ENCODE measurements around the gene MACROD2. TPM values are rescaled to one million over a fixed set of nuclear protein-coding genes. Genes with fewer than 3 reads are reported as not detected.

MACROD2 gene
- total and polyA plus RNA-seq, 7 donors: 0.20 to 4.8 (median 0.87) TPM

DNA sequence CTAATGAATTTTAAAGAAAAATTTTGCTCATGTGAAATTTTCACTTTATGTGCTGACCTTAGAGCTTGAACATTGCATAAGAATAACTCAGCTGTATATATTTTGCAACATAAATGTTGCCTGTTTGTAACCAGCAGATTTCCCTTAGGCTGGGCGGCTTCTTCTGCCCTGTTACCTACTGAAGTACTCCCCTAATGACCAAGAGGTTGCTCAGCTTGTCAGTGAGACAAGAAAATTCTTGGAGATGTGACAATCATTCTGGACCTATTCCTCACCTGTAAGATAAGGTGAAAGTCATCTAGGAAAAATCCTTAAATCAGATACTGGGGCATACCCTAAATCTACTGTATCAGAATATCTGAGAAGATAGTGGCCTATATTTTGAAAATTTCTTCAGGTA is 1516.2 kb downstream of the MACROD2 start:
- Histone ChIP-seq H3K27me3 (ENCODE audit: insufficient read depth in 3 of 3, low read length in 2 of 3) (no peaks in the 10 kb centered on the region), H3K4me1 (no peaks in the 10 kb centered on the region), H3K27ac (no peak overlapping the region), H3K9me3 (no peaks in the 10 kb centered on the region), H3K4me3 (no peak overlapping the region), H3K36me3 (ENCODE audit: insufficient read depth in 1 of 2, low read depth in 1 of 2) (no peaks in the 10 kb centered on the region)
- TF ChIP-seq, protein P1, sequence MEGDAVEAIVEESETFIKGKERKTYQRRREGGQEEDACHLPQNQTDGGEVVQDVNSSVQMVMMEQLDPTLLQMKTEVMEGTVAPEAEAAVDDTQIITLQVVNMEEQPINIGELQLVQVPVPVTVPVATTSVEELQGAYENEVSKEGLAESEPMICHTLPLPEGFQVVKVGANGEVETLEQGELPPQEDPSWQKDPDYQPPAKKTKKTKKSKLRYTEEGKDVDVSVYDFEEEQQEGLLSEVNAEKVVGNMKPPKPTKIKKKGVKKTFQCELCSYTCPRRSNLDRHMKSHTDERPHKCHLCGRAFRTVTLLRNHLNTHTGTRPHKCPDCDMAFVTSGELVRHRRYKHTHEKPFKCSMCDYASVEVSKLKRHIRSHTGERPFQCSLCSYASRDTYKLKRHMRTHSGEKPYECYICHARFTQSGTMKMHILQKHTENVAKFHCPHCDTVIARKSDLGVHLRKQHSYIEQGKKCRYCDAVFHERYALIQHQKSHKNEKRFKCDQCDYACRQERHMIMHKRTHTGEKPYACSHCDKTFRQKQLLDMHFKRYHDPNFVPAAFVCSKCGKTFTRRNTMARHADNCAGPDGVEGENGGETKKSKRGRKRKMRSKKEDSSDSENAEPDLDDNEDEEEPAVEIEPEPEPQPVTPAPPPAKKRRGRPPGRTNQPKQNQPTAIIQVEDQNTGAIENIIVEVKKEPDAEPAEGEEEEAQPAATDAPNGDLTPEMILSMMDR (IDR thresholded peaks at IDR 0.05): no peak
- ATAC-seq (no peak), DNase-seq (no peak)
- WGBS, 3 donors: 94 to 100% (median 95%) methylated on average over 1 of the region's 1 CpG
- intact Hi-C loops (cut with DNase I): no loop called here

DNA sequence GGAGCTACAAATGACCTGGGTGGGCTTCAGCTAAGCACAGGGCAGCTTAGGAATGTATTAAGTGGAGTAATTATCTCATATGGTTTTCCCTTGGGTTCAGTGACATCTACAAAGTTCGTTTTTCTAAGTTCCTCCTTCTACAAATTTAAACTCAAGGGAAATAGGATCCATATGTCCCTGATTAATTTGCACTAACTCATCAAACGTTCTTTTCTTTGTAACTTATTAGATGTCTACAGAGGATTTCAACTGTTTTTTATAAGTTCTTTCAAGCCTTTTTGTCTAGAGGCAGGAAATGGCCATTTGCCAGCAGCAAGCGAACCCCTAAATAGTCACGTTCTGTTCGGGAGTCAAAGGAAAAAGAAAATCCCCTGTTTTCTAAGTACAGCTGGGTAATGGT is 1517.6 kb downstream of the MACROD2 start:
- DNase-seq (no peak), ATAC-seq (no peak)
- H3K36me3 ChIP-seq (ENCODE audit: insufficient read depth in 1 of 2, low read depth in 1 of 2): no peaks in the 10 kb centered on the region
- TF ChIP-seq, protein P1 (IDR thresholded peaks at IDR 0.05): no peak
- H3K27ac ChIP-seq: no peak overlapping the region
- 23 to 31% (median 31%) methylated on average over 5 of the region's 5 CpGs for WGBS, 3 donors
- H3K9me3 ChIP-seq: no peaks in the 10 kb centered on the region
- H3K4me1 ChIP-seq: no peaks in the 10 kb centered on the region
- H3K4me3 ChIP-seq: no peak overlapping the region
- H3K27me3 ChIP-seq (ENCODE audit: insufficient read depth in 3 of 3, low read length in 2 of 3): no peaks in the 10 kb centered on the region
- intact Hi-C loops (cut with DNase I): no loop called here

DNA sequence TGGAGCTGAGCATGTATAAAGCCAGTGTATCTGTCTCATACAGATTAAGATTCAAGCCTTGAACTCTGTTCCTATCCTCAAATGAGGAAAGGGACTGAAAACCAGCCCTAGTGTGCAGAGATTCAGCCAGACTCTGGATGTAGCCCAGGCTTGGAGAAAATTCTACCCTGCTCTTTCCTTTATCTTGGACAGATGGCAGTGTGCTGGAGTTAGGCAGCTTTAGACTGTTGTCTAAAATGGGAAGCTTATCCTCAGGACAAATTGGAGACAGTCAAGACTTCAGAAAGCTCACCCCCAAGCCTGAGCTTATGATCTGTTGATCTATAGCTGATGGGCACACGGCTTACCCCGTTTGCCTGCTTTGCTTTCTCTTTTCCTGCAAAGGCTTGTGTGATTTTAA is 1520.4 kb downstream of the MACROD2 start:
- H3K4me3 ChIP-seq: no peak overlapping the region
- H3K9me3 ChIP-seq: no peaks in the 10 kb centered on the region
- no peak for DNase-seq
- no peak for ATAC-seq
- H3K27me3 ChIP-seq (ENCODE audit: insufficient read depth in 3 of 3, low read length in 2 of 3): no peaks in the 10 kb centered on the region
- no peaks in the 10 kb centered on the region for H3K36me3 ChIP-seq (ENCODE audit: insufficient read depth in 1 of 2, low read depth in 1 of 2)
- intact Hi-C loops (cut with DNase I): no loop called here
- TF ChIP-seq, protein P1 (IDR thresholded peaks at IDR 0.05): no peak
- no peaks in the 10 kb centered on the region for H3K4me1 ChIP-seq
- no peak overlapping the region for H3K27ac ChIP-seq
- WGBS, 3 donors: 11 to 76% (median 58%) methylated on average over 2 of the region's 2 CpGs

DNA sequence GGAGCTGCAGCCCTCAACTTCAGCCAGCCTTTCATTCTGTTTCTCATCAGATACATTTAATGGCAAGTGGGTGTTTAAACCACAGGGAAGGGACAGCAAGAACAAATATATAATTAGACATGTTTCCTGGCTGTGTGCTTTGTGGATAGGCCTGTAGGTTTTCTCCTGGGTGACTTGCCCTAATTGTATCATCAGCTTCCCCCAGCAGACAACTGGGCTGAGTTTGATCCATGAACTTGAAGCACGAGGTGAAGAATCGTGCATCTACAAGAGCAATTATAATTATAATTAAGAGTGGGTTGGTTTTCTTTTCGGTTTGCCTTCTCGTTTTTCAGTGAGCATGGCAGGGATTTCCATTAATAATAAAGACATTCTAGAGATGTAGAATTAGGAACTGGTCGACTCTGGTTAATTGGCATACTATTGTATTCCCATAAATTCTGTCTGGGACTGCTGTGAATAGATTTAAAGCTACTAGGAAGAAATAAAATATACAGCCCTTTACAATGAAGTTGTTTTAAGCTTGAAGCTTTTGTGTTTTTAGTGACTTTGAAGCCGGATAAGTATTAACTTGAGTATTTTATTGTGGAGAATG is 1525.7 kb downstream of the MACROD2 start:
- Histone ChIP-seq H3K27me3 (ENCODE audit: insufficient read depth in 3 of 3, low read length in 2 of 3) (no peaks in the 10 kb centered on the region), H3K36me3 (ENCODE audit: insufficient read depth in 1 of 2, low read depth in 1 of 2) (no peaks in the 10 kb centered on the region), H3K4me1 (no peaks in the 10 kb centered on the region), H3K9me3 (no peaks in the 10 kb centered on the region), H3K4me3 (no peak overlapping the region), H3K27ac (no peak overlapping the region)
- DNase-seq (no peak), ATAC-seq (no peak)
- TF ChIP-seq, protein P1 (IDR thresholded peaks at IDR 0.05): no peak
- intact Hi-C loops (cut with DNase I): no loop called here
- 72 to 84% (median 82%) methylated on average over 6 of the region's 6 CpGs for WGBS, 3 donors

DNA sequence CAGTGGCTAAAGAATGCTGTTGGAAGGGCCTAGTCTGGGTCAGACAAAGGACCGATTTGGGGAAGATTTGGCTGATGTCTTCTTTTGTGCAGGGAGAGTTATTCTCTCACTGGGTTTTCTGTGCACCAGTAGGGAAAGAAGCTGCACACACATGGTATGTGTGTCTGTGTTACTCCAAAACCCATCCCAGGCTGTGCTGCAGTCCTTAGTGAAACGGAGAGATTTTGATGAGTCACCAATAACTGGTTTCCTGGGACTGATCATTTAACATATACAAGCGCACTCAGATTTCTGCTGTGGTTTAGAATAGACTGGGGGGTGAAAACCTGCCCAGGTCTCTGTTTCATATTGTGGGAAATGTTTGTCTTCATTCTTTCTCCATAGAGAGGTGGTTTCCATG is 1528.1 kb downstream of the MACROD2 start:
- Histone ChIP-seq H3K4me1 (no peaks in the 10 kb centered on the region), H3K9me3 (no peaks in the 10 kb centered on the region), H3K27ac (no peak overlapping the region), H3K27me3 (ENCODE audit: insufficient read depth in 3 of 3, low read length in 2 of 3) (no peaks in the 10 kb centered on the region), H3K36me3 (ENCODE audit: insufficient read depth in 1 of 2, low read depth in 1 of 2) (no peaks in the 10 kb centered on the region), H3K4me3 (no peak overlapping the region)
- intact Hi-C loops (cut with DNase I): no loop called here
- ATAC-seq (no peak), DNase-seq (no peak)
- 47 to 50% (median 49%) methylated on average over 3 of the region's 3 CpGs for WGBS, 3 donors
- TF ChIP-seq, protein P1 (IDR thresholded peaks at IDR 0.05): no peak

All from psoas muscle (tissue), 8 donors.